ENCODE data around the gene ARL8A. TPM values are rescaled to one million over a fixed set of nuclear protein-coding genes. Genes with fewer than 3 reads are reported as not detected.
A peak's percentile ranks its signal among the peaks of the same experiment; 100 is the strongest.

Gene ARL8A
- polyA plus RNA-seq, 1 donor (not counting 4 experiments of a cell fraction or from before 2014, with no cell fraction given) = 58.6 TPM

- H3K27me3 ChIP-seq (ENCODE audit: control insufficient read depth, extremely low read depth, insufficient read depth, low read length) = no peaks in the 10 kb centered on the region
- H4K20me1 ChIP-seq (ENCODE audit: control insufficient read depth, extremely low read depth, insufficient read depth, low read length) = peaks cover 9% of the 10 kb centered on the region
- H3K27ac ChIP-seq (ENCODE audit: control insufficient read depth, insufficient read depth, low read length) = no peak overlapping the region
- no peak for DNase-seq (ENCODE audit: low read depth, low spot score)
- no peak for FAIRE-seq
- no peaks in the 10 kb centered on the region for H3K9me1 ChIP-seq (ENCODE audit: control insufficient read depth, extremely low read depth, insufficient read depth, low read length)
- no peak overlapping the region for H2AFZ ChIP-seq (ENCODE audit: control insufficient read depth, low read length)
- H3K9me3 ChIP-seq (ENCODE audit: control insufficient read depth, low read depth, low read length) = no peaks in the 10 kb centered on the region
- dilution Hi-C loops (cut with MboI; ENCODE audit: extremely low pct_ligation_motif_present, low sequenced_read_pairs) = no loop called here
- H3K4me1 ChIP-seq (ENCODE audit: control insufficient read depth, extremely low read depth, insufficient read depth, low read length) = peaks cover 14% of the 10 kb centered on the region
- peaks cover 7 to 9% of the 10 kb centered on the region in 2 experiments for H3K36me3 ChIP-seq (ENCODE audit: control insufficient read depth in 2 of 2, extremely low read depth in 1 of 2, insufficient read depth in 2 of 2, low read length in 2 of 2)
- H3K9ac ChIP-seq (ENCODE audit: control insufficient read depth, extremely low read depth, insufficient read depth, low read length) = no peak overlapping the region
- H3K79me2 ChIP-seq (ENCODE audit: control insufficient read depth, insufficient read depth, low read length) = peaks cover 64% of the 10 kb centered on the region
- no peak overlapping the region for H3K4me3 ChIP-seq (ENCODE audit: control insufficient read depth in 2 of 3, extremely low read depth in 1 of 3, insufficient read depth in 2 of 3, low read depth in 1 of 3, low read length in 3 of 3)
- no peak overlapping the region for H3K4me2 ChIP-seq (ENCODE audit: control insufficient read depth, extremely low read depth, insufficient read depth, low read depth, low read length)
- TF ChIP-seq CTCF (optimal IDR thresholded peaks at IDR 0.05 in 1 of 3, IDR thresholded peaks at IDR 0.05 in 1 of 3, conservative IDR thresholded peaks at IDR 0.05 in 1 of 3; ENCODE audit: extremely low read depth in 1 of 3, insufficient read depth in 2 of 3, low read length in 3 of 3) (no peak), EZH2 (IDR thresholded peaks at IDR 0.05; ENCODE audit: low read length) (no peak)
These were observed 3.7 kb downstream of the ARL8A start for GRCh38 chr1:202140833-202141232.

- Histone ChIP-seq H3K9me1 (ENCODE audit: control insufficient read depth, extremely low read depth, insufficient read depth, low read length) (no peaks in the 10 kb centered on the region), H3K36me3 (ENCODE audit: control insufficient read depth in 2 of 2, extremely low read depth in 1 of 2, insufficient read depth in 2 of 2, low read length in 2 of 2) (peaks cover 20 to 35% of the 10 kb centered on the region in 2 experiments), H4K20me1 (ENCODE audit: control insufficient read depth, extremely low read depth, insufficient read depth, low read length) (peaks cover 18% of the 10 kb centered on the region), H3K27me3 (ENCODE audit: control insufficient read depth, extremely low read depth, insufficient read depth, low read length) (no peaks in the 10 kb centered on the region), H3K4me2 (ENCODE audit: control insufficient read depth, extremely low read depth, insufficient read depth, low read depth, low read length) (no peak overlapping the region), H3K79me2 (ENCODE audit: control insufficient read depth, insufficient read depth, low read length) (peaks cover 28% of the 10 kb centered on the region), H3K9me3 (ENCODE audit: control insufficient read depth, low read depth, low read length) (no peaks in the 10 kb centered on the region), H3K4me1 (ENCODE audit: control insufficient read depth, extremely low read depth, insufficient read depth, low read length) (peaks cover 16% of the 10 kb centered on the region), H3K4me3 (ENCODE audit: control insufficient read depth in 2 of 3, extremely low read depth in 1 of 3, insufficient read depth in 2 of 3, low read depth in 1 of 3, low read length in 3 of 3) (no peak overlapping the region), H3K9ac (ENCODE audit: control insufficient read depth, extremely low read depth, insufficient read depth, low read length) (no peak overlapping the region), H3K27ac (ENCODE audit: control insufficient read depth, insufficient read depth, low read length) (no peak overlapping the region), H2AFZ (ENCODE audit: control insufficient read depth, low read length) (no peak overlapping the region)
- DNase-seq (ENCODE audit: low read depth, low spot score) (no peak), FAIRE-seq (peak; percentile 89)
- TF ChIP-seq CTCF (optimal IDR thresholded peaks at IDR 0.05 in 1 of 3, IDR thresholded peaks at IDR 0.05 in 1 of 3, conservative IDR thresholded peaks at IDR 0.05 in 1 of 3; ENCODE audit: extremely low read depth in 1 of 3, insufficient read depth in 2 of 3, low read length in 3 of 3) (peak; percentile 86 to 92 (median 88)), EZH2 (IDR thresholded peaks at IDR 0.05; ENCODE audit: low read length) (no peak)
- dilution Hi-C loops (cut with MboI; ENCODE audit: extremely low pct_ligation_motif_present, low sequenced_read_pairs) = no loop called here
These were observed 9.3 kb downstream of the ARL8A start for GRCh38 chr1:202135221-202135721.
